ENCODE results near the gene GXYLT2.

The GXYLT2 gene

GRCh38 chr3:72887705-72888545 is at the start of gene GXYLT2:
GXYLT2 (plus strand) TSS chr3:72888046; CDS start chr3:72888234, 188 bp downstream.
- H3K4me1 ChIP-seq (ENCODE audit: insufficient read depth, poor library complexity, severe bottlenecking): peaks cover 49% of the 10 kb centered on the region
- peak; percentile 58 for TF ChIP-seq CTCF (IDR thresholded peaks at IDR 0.05; ENCODE audit: poor library complexity, severe bottlenecking)
- no peaks in the 10 kb centered on the region for H3K27me3 ChIP-seq (ENCODE audit: insufficient read depth, poor library complexity, severe bottlenecking)
- DNase-seq (ENCODE audit: low spot score) (peak; percentile 75), ATAC-seq (ENCODE audit: low read depth) (peak; percentile 68)
- peak within 1 kb of the TSS; percentile 23 for H3K27ac ChIP-seq (ENCODE audit: poor library complexity, severe bottlenecking)
- H3K9me3 ChIP-seq (ENCODE audit: severe bottlenecking): no peaks in the 10 kb centered on the region
- H3K4me3 ChIP-seq (ENCODE audit: severe bottlenecking): peak within 1 kb of the TSS; percentile 92
- no peaks in the 10 kb centered on the region for H3K36me3 ChIP-seq (ENCODE audit: low read depth)

DNA sequence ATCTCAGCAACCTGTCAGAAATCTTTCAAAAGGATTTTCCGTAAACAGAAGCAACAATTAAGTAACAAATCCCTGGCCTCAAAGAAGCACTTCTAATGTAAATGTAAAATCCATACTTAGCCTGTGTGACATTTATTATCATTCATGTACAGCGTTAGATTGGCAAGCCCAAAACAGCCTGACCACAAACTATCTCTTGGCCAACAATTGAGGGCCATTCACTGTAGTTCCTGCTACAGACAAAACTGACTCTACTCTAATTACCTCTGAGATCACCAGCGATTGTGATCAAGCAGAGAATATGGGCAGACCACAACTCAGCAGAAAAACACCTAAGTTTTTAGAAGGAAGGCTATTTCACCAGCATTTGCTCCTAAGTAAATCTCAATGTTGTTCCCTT is 48.8 kb upstream of the GXYLT2 start:
- no peak overlapping the region for H3K4me3 ChIP-seq (ENCODE audit: severe bottlenecking)
- H3K9me3 ChIP-seq (ENCODE audit: severe bottlenecking): no peaks in the 10 kb centered on the region
- H3K27ac ChIP-seq (ENCODE audit: poor library complexity, severe bottlenecking): no peak overlapping the region
- no peak for TF ChIP-seq CTCF (IDR thresholded peaks at IDR 0.05; ENCODE audit: poor library complexity, severe bottlenecking)
- DNase-seq (ENCODE audit: low spot score) (no peak), ATAC-seq (ENCODE audit: low read depth) (no peak)
- H3K36me3 ChIP-seq (ENCODE audit: low read depth): peaks cover 58% of the 10 kb centered on the region
- H3K27me3 ChIP-seq (ENCODE audit: insufficient read depth, poor library complexity, severe bottlenecking): no peaks in the 10 kb centered on the region
- no peaks in the 10 kb centered on the region for H3K4me1 ChIP-seq (ENCODE audit: insufficient read depth, poor library complexity, severe bottlenecking)

DNA sequence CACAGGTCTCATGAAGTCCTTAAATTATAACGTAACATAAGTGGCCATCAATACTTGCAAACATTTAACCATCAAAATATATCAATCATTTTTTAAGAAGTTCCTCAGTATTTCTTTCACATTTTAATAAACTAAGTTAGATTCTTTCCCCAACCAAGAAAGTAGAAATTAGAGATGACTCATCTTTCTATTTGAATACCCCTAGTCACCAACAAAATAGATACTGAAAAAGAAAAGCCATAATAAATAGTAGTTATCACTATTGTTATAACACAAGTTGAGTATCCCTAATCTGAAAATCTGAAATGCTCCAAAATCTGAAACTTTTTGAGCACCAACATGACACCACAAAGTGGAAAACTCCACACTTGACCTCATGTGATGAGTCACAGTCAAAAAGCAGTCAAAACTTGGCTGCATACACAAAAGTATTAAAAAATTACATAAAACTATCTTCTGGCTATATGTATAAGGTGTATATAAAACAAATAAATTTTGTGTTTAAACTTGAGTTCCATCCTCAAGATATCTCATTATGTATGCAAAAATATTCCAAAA is 43.3 kb upstream of the GXYLT2 start:
- ATAC-seq (ENCODE audit: low read depth) (no peak), DNase-seq (ENCODE audit: low spot score) (no peak)
- no peak for TF ChIP-seq CTCF (IDR thresholded peaks at IDR 0.05; ENCODE audit: poor library complexity, severe bottlenecking)
- no peaks in the 10 kb centered on the region for H3K27me3 ChIP-seq (ENCODE audit: insufficient read depth, poor library complexity, severe bottlenecking)
- peaks cover 19% of the 10 kb centered on the region for H3K4me1 ChIP-seq (ENCODE audit: insufficient read depth, poor library complexity, severe bottlenecking)
- H3K36me3 ChIP-seq (ENCODE audit: low read depth): peaks cover 33% of the 10 kb centered on the region
- no peaks in the 10 kb centered on the region for H3K9me3 ChIP-seq (ENCODE audit: severe bottlenecking)
- H3K27ac ChIP-seq (ENCODE audit: poor library complexity, severe bottlenecking): no peak overlapping the region
- H3K4me3 ChIP-seq (ENCODE audit: severe bottlenecking): no peak overlapping the region

DNA sequence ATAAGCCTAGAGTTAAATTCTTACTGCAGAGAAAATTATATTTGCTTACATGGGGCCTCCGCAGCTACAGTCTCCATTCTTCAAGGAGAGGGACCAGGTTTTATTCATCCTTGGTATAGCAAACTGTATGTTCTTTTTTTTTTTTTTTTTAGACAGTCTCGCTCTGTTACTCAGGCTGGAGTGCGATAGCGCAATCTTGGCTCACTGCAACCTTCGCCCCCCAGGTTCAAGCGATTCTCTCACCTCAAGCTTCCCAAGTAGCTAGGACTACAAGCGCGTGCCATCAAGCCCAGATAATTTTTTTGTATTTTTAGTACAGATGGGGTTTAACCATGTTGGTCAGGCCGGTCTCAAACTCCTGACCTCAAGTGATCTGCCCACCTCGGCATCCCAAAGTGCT is 41.7 kb upstream of the GXYLT2 start:
- no peak overlapping the region for H3K27ac ChIP-seq (ENCODE audit: poor library complexity, severe bottlenecking)
- peaks cover 19% of the 10 kb centered on the region for H3K4me1 ChIP-seq (ENCODE audit: insufficient read depth, poor library complexity, severe bottlenecking)
- no peak overlapping the region for H3K4me3 ChIP-seq (ENCODE audit: severe bottlenecking)
- peaks cover 20% of the 10 kb centered on the region for H3K36me3 ChIP-seq (ENCODE audit: low read depth)
- no peaks in the 10 kb centered on the region for H3K9me3 ChIP-seq (ENCODE audit: severe bottlenecking)
- no peak for TF ChIP-seq CTCF (IDR thresholded peaks at IDR 0.05; ENCODE audit: poor library complexity, severe bottlenecking)
- DNase-seq (ENCODE audit: low spot score): no peak
- no peak for ATAC-seq (ENCODE audit: low read depth)
- no peaks in the 10 kb centered on the region for H3K27me3 ChIP-seq (ENCODE audit: insufficient read depth, poor library complexity, severe bottlenecking)

- no peaks in the 10 kb centered on the region for H3K27me3 ChIP-seq (ENCODE audit: insufficient read depth, poor library complexity, severe bottlenecking)
- ATAC-seq (ENCODE audit: low read depth) (no peak), DNase-seq (ENCODE audit: low spot score) (no peak)
- peaks cover 9% of the 10 kb centered on the region for H3K36me3 ChIP-seq (ENCODE audit: low read depth)
- peak overlapping the region; percentile 57 for H3K27ac ChIP-seq (ENCODE audit: poor library complexity, severe bottlenecking)
- H3K4me3 ChIP-seq (ENCODE audit: severe bottlenecking): peak overlapping the region; percentile 57
- no peak for TF ChIP-seq CTCF (IDR thresholded peaks at IDR 0.05; ENCODE audit: poor library complexity, severe bottlenecking)
- peaks cover 22% of the 10 kb centered on the region for H3K4me1 ChIP-seq (ENCODE audit: insufficient read depth, poor library complexity, severe bottlenecking)
- H3K9me3 ChIP-seq (ENCODE audit: severe bottlenecking): no peaks in the 10 kb centered on the region
Measured at GRCh38 chr3:72847282-72847681, 40.6 kb upstream of the GXYLT2 start.
